ENCODE measurements around the gene NRIP3. TPM values are rescaled to one million over a fixed set of nuclear protein-coding genes. Genes with fewer than 3 reads are reported as not detected.

Gene NRIP3
- total RNA-seq, 4 donors from 2014 or later, result 0.42 to 1.8 (median 1.3) TPM; not detected in 1

- H3K9me3 ChIP-seq, result no peaks in the 10 kb centered on the region
- DNase-seq (ENCODE audit: low spot score in 2 of 2), result no peak
- H3K27me3 ChIP-seq, result no peaks in the 10 kb centered on the region
- 74 to 76% methylated on average over 1 of the region's 1 CpG for WGBS, 2 donors
- peaks cover 0 to 6% (median 0%) of the 10 kb centered on the region in 4 donors for H3K4me1 ChIP-seq
- H3K27ac ChIP-seq, result no peak overlapping the region
- no peaks in the 10 kb centered on the region for H3K36me3 ChIP-seq
- no peak overlapping the region for H3K4me3 ChIP-seq
- no peak for TF ChIP-seq POLR2A (IDR thresholded peaks at IDR 0.05)
- no peak for TF ChIP-seq EP300 (IDR thresholded peaks at IDR 0.05)
- no peak for TF ChIP-seq CTCF (IDR thresholded peaks at IDR 0.05)
Observed at GRCh38 chr11:9042488-9042887, 38.7 kb upstream of the NRIP3 start.

- no peaks in the 10 kb centered on the region for H3K9me3 ChIP-seq
- H3K4me1 ChIP-seq, result no peaks in the 10 kb centered on the region
- TF ChIP-seq POLR2A (IDR thresholded peaks at IDR 0.05), result no peak
- no peak for TF ChIP-seq CTCF (IDR thresholded peaks at IDR 0.05)
- no peak for TF ChIP-seq EP300 (IDR thresholded peaks at IDR 0.05)
- H3K4me3 ChIP-seq, result no peak overlapping the region
- whole genome bisulfite sequencing, 2 donors, result 83 to 88% methylated on average over 2 of the region's 2 CpGs
- no peak overlapping the region for H3K27ac ChIP-seq
- H3K36me3 ChIP-seq, result no peaks in the 10 kb centered on the region
- no peaks in the 10 kb centered on the region for H3K27me3 ChIP-seq
- no peak for DNase-seq (ENCODE audit: low spot score in 2 of 2)
Observed at GRCh38 chr11:9041747-9042146, 37.9 kb upstream of the NRIP3 start.

GRCh38 chr11:9040410-9040809 is 36.6 kb upstream of the NRIP3 start:
- WGBS, 2 donors, result 74 to 75% methylated on average over 10 of the region's 10 CpGs
- Histone ChIP-seq H3K9me3 (no peaks in the 10 kb centered on the region), H3K27ac (no peak overlapping the region), H3K4me1 (no peaks in the 10 kb centered on the region), H3K4me3 (no peak overlapping the region), H3K36me3 (no peaks in the 10 kb centered on the region), H3K27me3 (no peaks in the 10 kb centered on the region)
- no peak for DNase-seq (ENCODE audit: low spot score in 2 of 2)
- TF ChIP-seq EP300 (IDR thresholded peaks at IDR 0.05) (no peak), CTCF (IDR thresholded peaks at IDR 0.05) (no peak), POLR2A (IDR thresholded peaks at IDR 0.05) (no peak)

GRCh38 chr11:9039863-9040262 is 36.1 kb upstream of the NRIP3 start:
- Histone ChIP-seq H3K27me3 (no peaks in the 10 kb centered on the region), H3K36me3 (no peaks in the 10 kb centered on the region), H3K4me3 (no peak overlapping the region), H3K9me3 (no peaks in the 10 kb centered on the region), H3K27ac (no peak overlapping the region), H3K4me1 (no peaks in the 10 kb centered on the region)
- TF ChIP-seq CTCF (IDR thresholded peaks at IDR 0.05) (no peak), POLR2A (IDR thresholded peaks at IDR 0.05) (no peak), EP300 (IDR thresholded peaks at IDR 0.05) (no peak)
- DNase-seq (ENCODE audit: low spot score in 2 of 2), result no peak
- WGBS, 2 donors, result 95 to 97% methylated on average over 19 of the region's 19 CpGs

GRCh38 chr11:9039198-9039597 is 35.4 kb upstream of the NRIP3 start:
- H3K4me1 ChIP-seq, result no peaks in the 10 kb centered on the region
- no peaks in the 10 kb centered on the region for H3K36me3 ChIP-seq
- H3K4me3 ChIP-seq, result no peak overlapping the region
- no peaks in the 10 kb centered on the region for H3K27me3 ChIP-seq
- DNase-seq (ENCODE audit: low spot score in 2 of 2), result no peak
- WGBS, 2 donors, result 90 to 93% methylated on average over 9 of the region's 9 CpGs
- no peak for TF ChIP-seq CTCF (IDR thresholded peaks at IDR 0.05)
- TF ChIP-seq POLR2A (IDR thresholded peaks at IDR 0.05), result no peak
- H3K9me3 ChIP-seq, result no peaks in the 10 kb centered on the region
- peak overlapping the region in 1 of 4 donors; percentile 23 for H3K27ac ChIP-seq
